ENCODE data around the gene CLCNKB. TPM values are rescaled to one million over a fixed set of nuclear protein-coding genes. Genes with fewer than 3 reads are reported as not detected.
A peak's percentile ranks its signal among the peaks of the same experiment; 100 is the strongest.

The CLCNKB gene
- total RNA-seq, 1 experiment from 2014 or later = not detected

GRCh38 chr1:16010837-16011236 lies 32.7 kb upstream of the CLCNKB start:
- TF ChIP-seq EZH2 (IDR thresholded peaks at IDR 0.05; ENCODE audit: low read length, unreplicated experiment) = no peak
- TF ChIP-seq CTCF (conservative IDR thresholded peaks at IDR 0.05; ENCODE audit: low read depth, low read length) = no peak
- TF ChIP-seq EZH2phosphoT487 (IDR thresholded peaks at IDR 0.05; ENCODE audit: borderline replicate concordance, low read length) = no peak
- Histone ChIP-seq H3K4me3 (ENCODE audit: low read length) (no peak overlapping the region), H3K4me2 (ENCODE audit: low read length) (no peak overlapping the region), H3K9me2 (replicated peaks; ENCODE audit: low read length) (no peaks in the 10 kb centered on the region), H4K20me1 (ENCODE audit: low read length) (no peaks in the 10 kb centered on the region), H3F3A (ENCODE audit: low read length, unreplicated experiment) (no peaks in the 10 kb centered on the region), H3K79me2 (ENCODE audit: low read length) (no peaks in the 10 kb centered on the region), H3K9ac (ENCODE audit: low read length) (no peak overlapping the region), H3K4me1 (ENCODE audit: insufficient read depth, low read length) (peaks cover 12% of the 10 kb centered on the region), H3K36me3 (ENCODE audit: low read depth, low read length) (no peaks in the 10 kb centered on the region), H3K27me3 (ENCODE audit: low read length) (no peaks in the 10 kb centered on the region), H2AFZ (ENCODE audit: low read length) (no peak overlapping the region), H3K9me3 (ENCODE audit: low read length) (no peaks in the 10 kb centered on the region), H3K27ac (ENCODE audit: low read length) (no peak overlapping the region)
- intact Hi-C loops (cut with micrococcal nuclease) = no loop called here
- CTCF ChIA-PET = no interaction called here
- ATAC-seq (no peak), DNase-seq (no peak)
- POLR2A ChIA-PET (ENCODE audit: unreplicated experiment) = no interaction called here
- BruUV-seq (replicated peaks) = no TSS peak

GRCh38 chr1:16011936-16012589 lies 31.5 kb upstream of the CLCNKB start:
- no peaks in the 10 kb centered on the region for H3F3A ChIP-seq (ENCODE audit: low read length, unreplicated experiment)
- H3K9me2 ChIP-seq (replicated peaks; ENCODE audit: low read length) = no peaks in the 10 kb centered on the region
- no peak for ATAC-seq
- peak overlapping the region; percentile 81 for H3K4me2 ChIP-seq (ENCODE audit: low read length)
- H3K4me3 ChIP-seq (ENCODE audit: low read length) = peak overlapping the region; percentile 58; the same call in 1 of the 2 replicates
- peaks cover 12% of the 10 kb centered on the region for H3K4me1 ChIP-seq (ENCODE audit: insufficient read depth, low read length)
- DNase-seq = no peak
- no peaks in the 10 kb centered on the region for H3K27me3 ChIP-seq (ENCODE audit: low read length)
- H4K20me1 ChIP-seq (ENCODE audit: low read length) = no peaks in the 10 kb centered on the region
- H3K9me3 ChIP-seq (ENCODE audit: low read length) = no peaks in the 10 kb centered on the region
- H2AFZ ChIP-seq (ENCODE audit: low read length) = peak overlapping the region; percentile 72; the same call in 1 of the 2 replicates
- no peak overlapping the region for H3K9ac ChIP-seq (ENCODE audit: low read length)
- H3K27ac ChIP-seq (ENCODE audit: low read length) = no peak overlapping the region
- ChIA-PET POLR2A (ENCODE audit: unreplicated experiment) (no interaction called here), CTCF (no interaction called here)
- no peaks in the 10 kb centered on the region for H3K36me3 ChIP-seq (ENCODE audit: low read depth, low read length)
- intact Hi-C loops (cut with micrococcal nuclease) = no loop called here
- no peaks in the 10 kb centered on the region for H3K79me2 ChIP-seq (ENCODE audit: low read length)
- no peak for TF ChIP-seq EZH2 (IDR thresholded peaks at IDR 0.05; ENCODE audit: low read length, unreplicated experiment)
- BruUV-seq (replicated peaks) = no TSS peak

GRCh38 chr1:16012590-16013219 lies 30.9 kb upstream of the CLCNKB start:
- Histone ChIP-seq H3K9me2 (replicated peaks; ENCODE audit: low read length) (no peaks in the 10 kb centered on the region), H3K36me3 (ENCODE audit: low read depth, low read length) (no peaks in the 10 kb centered on the region), H3K9me3 (ENCODE audit: low read length) (no peaks in the 10 kb centered on the region), H3F3A (ENCODE audit: low read length, unreplicated experiment) (no peaks in the 10 kb centered on the region), H3K27me3 (ENCODE audit: low read length) (no peaks in the 10 kb centered on the region), H2AFZ (ENCODE audit: low read length) (peak overlapping the region; percentile 72; the same call in 1 of the 2 replicates), H3K4me2 (ENCODE audit: low read length) (peak overlapping the region; percentile 81), H3K9ac (ENCODE audit: low read length) (no peak overlapping the region; the same call in 1 of the 2 replicates), H4K20me1 (ENCODE audit: low read length) (no peaks in the 10 kb centered on the region), H3K27ac (ENCODE audit: low read length) (no peak overlapping the region), H3K4me1 (ENCODE audit: insufficient read depth, low read length) (peaks cover 10% of the 10 kb centered on the region), H3K4me3 (ENCODE audit: low read length) (peak overlapping the region; percentile 58; the same call in 1 of the 2 replicates), H3K79me2 (ENCODE audit: low read length) (no peaks in the 10 kb centered on the region)
- CTCF ChIA-PET = no interaction called here
- peak; percentile 18 for DNase-seq
- intact Hi-C loops (cut with micrococcal nuclease) = no loop called here
- POLR2A ChIA-PET (ENCODE audit: unreplicated experiment) = no interaction called here
- no TSS peak for BruUV-seq (replicated peaks)
- no peak for TF ChIP-seq CTCF (conservative IDR thresholded peaks at IDR 0.05; ENCODE audit: low read depth, low read length)
- no peak for TF ChIP-seq EZH2phosphoT487 (IDR thresholded peaks at IDR 0.05; ENCODE audit: borderline replicate concordance, low read length)
- TF ChIP-seq EZH2 (IDR thresholded peaks at IDR 0.05; ENCODE audit: low read length, unreplicated experiment) = no peak
- peak; percentile 10; the same call in 1 of the 2 replicates for ATAC-seq
